ENCODE results near the gene MKRN2OS.

Gene MKRN2OS

GRCh38 chr3:12578742-12579141 lies 33.4 kb upstream of the MKRN2OS start:
- no peak for TF ChIP-seq ZNF10 (tag by site-specific recombination; IDR thresholded peaks at IDR 0.05)
- TF ChIP-seq ZNF654 (tag by site-specific recombination; IDR thresholded peaks at IDR 0.05; ENCODE audit: low read depth), result 0 out of 2 replicates have a peak, but pooled peaks have one; percentile 16
- TF ChIP-seq KLF8 (tag by site-specific recombination; IDR thresholded peaks at IDR 0.05), result peak; percentile 54; the same call in 1 of the 2 replicates
- TF ChIP-seq KLF7 (tag by site-specific recombination; IDR thresholded peaks at IDR 0.05; ENCODE audit: borderline replicate concordance), result peak; percentile 71; the same call in 1 of the 2 replicates
- H3K36me3 ChIP-seq (ENCODE audit: control insufficient read depth in 2 of 2, insufficient read depth in 1 of 2, low read length in 2 of 2), result peaks cover 36 to 95% of the 10 kb centered on the region in 2 experiments
- no peak overlapping the region for H3K27ac ChIP-seq (ENCODE audit: extremely low read depth, low read depth, low read length)
- ChIA-PET POLR2A (interaction anchor here (0.6 to 0.7 kb wide), 3 partner anchors 80 to 1904 kb away, joined by 3 to 7 read pairs (median 3); no protein-coding TSS in a partner anchor), CTCF (interaction anchor here (0.6 to 1.2 kb wide), 8 partner anchors 8 to 263 kb away, joined by 3 to 6 read pairs (median 3); no protein-coding TSS in a partner anchor)
- H3K4me1 ChIP-seq (ENCODE audit: control insufficient read depth, insufficient read depth, low read length), result no peaks in the 10 kb centered on the region
- H3K9me3 ChIP-seq (ENCODE audit: control insufficient read depth, insufficient read depth, low read depth, low read length), result no peaks in the 10 kb centered on the region
- H3K4me3 ChIP-seq (ENCODE audit: low read depth, low read length), result no peak overlapping the region

- ChIA-PET POLR2A (no interaction called here), CTCF (no interaction called here)
Measured at GRCh38 chr3:12577379-12577778, 32.1 kb upstream of the MKRN2OS start.

More at GRCh38 chr3:12577379-12577778, 32.1 kb upstream of the MKRN2OS start:
- TF ChIP-seq ZNF174 (tag by site-specific recombination; IDR thresholded peaks at IDR 0.05) (no peak), GLI4 (tag by site-specific recombination; IDR thresholded peaks at IDR 0.05) (no peak), ZBTB6 (tag by site-specific recombination; IDR thresholded peaks at IDR 0.05) (no peak), ZNF404 (tag by site-specific recombination; IDR thresholded peaks at IDR 0.05) (peak; percentile 99), ZNF473 (tag by site-specific recombination; IDR thresholded peaks at IDR 0.05) (no peak), MZF1 (tag by site-specific recombination; IDR thresholded peaks at IDR 0.05; ENCODE audit: borderline replicate concordance) (no peak), ZNF626 (tag by site-specific recombination; IDR thresholded peaks at IDR 0.05) (no peak), PRDM10 (tag by site-specific recombination; IDR thresholded peaks at IDR 0.05) (no peak), ZBTB8A (tag by site-specific recombination; IDR thresholded peaks at IDR 0.05) (no peak), ZBTB1 (tag by site-specific recombination; IDR thresholded peaks at IDR 0.05) (no peak), ZXDB (tag by site-specific recombination; IDR thresholded peaks at IDR 0.05) (no peak)
- TF ChIP-seq, protein P1, sequence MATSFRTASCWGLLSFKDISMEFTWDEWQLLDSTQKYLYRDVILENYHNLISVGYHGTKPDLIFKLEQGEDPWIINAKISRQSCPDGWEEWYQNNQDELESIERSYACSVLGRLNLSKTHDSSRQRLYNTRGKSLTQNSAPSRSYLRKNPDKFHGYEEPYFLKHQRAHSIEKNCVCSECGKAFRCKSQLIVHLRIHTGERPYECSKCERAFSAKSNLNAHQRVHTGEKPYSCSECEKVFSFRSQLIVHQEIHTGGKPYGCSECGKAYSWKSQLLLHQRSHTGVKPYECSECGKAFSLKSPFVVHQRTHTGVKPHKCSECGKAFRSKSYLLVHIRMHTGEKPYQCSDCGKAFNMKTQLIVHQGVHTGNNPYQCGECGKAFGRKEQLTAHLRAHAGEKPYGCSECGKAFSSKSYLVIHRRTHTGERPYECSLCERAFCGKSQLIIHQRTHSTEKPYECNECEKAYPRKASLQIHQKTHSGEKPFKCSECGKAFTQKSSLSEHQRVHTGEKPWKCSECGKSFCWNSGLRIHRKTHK (tag by site-specific recombination; IDR thresholded peaks at IDR 0.05), result peak; percentile 98
- TF ChIP-seq, protein P2, sequence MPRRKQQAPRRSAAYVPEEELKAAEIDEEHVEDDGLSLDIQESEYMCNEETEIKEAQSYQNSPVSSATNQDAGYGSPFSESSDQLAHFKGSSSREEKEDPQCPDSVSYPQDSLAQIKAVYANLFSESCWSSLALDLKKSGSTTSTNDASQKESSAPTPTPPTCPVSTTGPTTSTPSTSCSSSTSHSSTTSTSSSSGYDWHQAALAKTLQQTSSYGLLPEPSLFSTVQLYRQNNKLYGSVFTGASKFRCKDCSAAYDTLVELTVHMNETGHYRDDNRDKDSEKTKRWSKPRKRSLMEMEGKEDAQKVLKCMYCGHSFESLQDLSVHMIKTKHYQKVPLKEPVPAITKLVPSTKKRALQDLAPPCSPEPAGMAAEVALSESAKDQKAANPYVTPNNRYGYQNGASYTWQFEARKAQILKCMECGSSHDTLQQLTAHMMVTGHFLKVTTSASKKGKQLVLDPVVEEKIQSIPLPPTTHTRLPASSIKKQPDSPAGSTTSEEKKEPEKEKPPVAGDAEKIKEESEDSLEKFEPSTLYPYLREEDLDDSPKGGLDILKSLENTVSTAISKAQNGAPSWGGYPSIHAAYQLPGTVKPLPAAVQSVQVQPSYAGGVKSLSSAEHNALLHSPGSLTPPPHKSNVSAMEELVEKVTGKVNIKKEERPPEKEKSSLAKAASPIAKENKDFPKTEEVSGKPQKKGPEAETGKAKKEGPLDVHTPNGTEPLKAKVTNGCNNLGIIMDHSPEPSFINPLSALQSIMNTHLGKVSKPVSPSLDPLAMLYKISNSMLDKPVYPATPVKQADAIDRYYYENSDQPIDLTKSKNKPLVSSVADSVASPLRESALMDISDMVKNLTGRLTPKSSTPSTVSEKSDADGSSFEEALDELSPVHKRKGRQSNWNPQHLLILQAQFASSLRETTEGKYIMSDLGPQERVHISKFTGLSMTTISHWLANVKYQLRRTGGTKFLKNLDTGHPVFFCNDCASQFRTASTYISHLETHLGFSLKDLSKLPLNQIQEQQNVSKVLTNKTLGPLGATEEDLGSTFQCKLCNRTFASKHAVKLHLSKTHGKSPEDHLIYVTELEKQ (tag by site-specific recombination; IDR thresholded peaks at IDR 0.05; ENCODE audit: borderline replicate concordance), result no peak
- Histone ChIP-seq H3K27ac (ENCODE audit: extremely low read depth, low read depth, low read length) (no peak overlapping the region), H3K4me1 (ENCODE audit: control insufficient read depth, insufficient read depth, low read length) (no peaks in the 10 kb centered on the region), H3K36me3 (ENCODE audit: control insufficient read depth in 2 of 2, insufficient read depth in 1 of 2, low read length in 2 of 2) (peaks cover 47 to 91% of the 10 kb centered on the region in 2 experiments), H3K9me3 (ENCODE audit: control insufficient read depth, insufficient read depth, low read depth, low read length) (no peaks in the 10 kb centered on the region), H3K4me3 (ENCODE audit: low read depth, low read length) (no peak overlapping the region)

Measured in HEK293 (cell line).